ELF-1 (cell line): Measurements from ENCODE around the gene MUC20.
"Not testable (repeated sequence)": the region's sequence is repeated elsewhere in the genome, so short reads cannot be mapped to it uniquely, and the experiment has no call there.

Experiments used
- DNase-seq: peaks from one replicate; pipeline ENCODE4 v3.0.0-alpha.2; 2016; ENCODE audit warnings: low read depth, low spot score

Gene MUC20

GRCh38 chr3:195720831-195721506 is at the start of gene MUC20:
MUC20 (plus strand) TSS chr3:195720978; CDS start chr3:195721008, 30 bp downstream.
- not testable (repeated sequence) for DNase-seq

- DNase-seq = not testable (repeated sequence)
These were observed 49.5 kb upstream of the MUC20 start for GRCh38 chr3:195671283-195671682.

GRCh38 chr3:195673711-195674110 is 47.1 kb upstream of the MUC20 start:
- not testable (repeated sequence) for DNase-seq

- not testable (repeated sequence) for DNase-seq
These were observed 42.3 kb upstream of the MUC20 start for GRCh38 chr3:195678391-195679015.

- not testable (repeated sequence) for DNase-seq
These were observed 40.1 kb upstream of the MUC20 start for GRCh38 chr3:195680690-195681089.

- not testable (repeated sequence) for DNase-seq
These were observed 39.2 kb upstream of the MUC20 start for GRCh38 chr3:195681458-195682103.

- DNase-seq = not testable (repeated sequence)
These were observed 38.6 kb upstream of the MUC20 start for GRCh38 chr3:195682104-195682742.

GRCh38 chr3:195683722-195684526 is 36.9 kb upstream of the MUC20 start:
- not testable (repeated sequence) for DNase-seq

GRCh38 chr3:195684527-195685257 is 36.1 kb upstream of the MUC20 start:
- not testable (repeated sequence) for DNase-seq

- DNase-seq = not testable (repeated sequence)
These were observed 34.1 kb upstream of the MUC20 start for GRCh38 chr3:195686537-195687208.

- DNase-seq = not testable (repeated sequence)
These were observed 33.5 kb upstream of the MUC20 start for GRCh38 chr3:195687209-195687760.

- DNase-seq = not testable (repeated sequence)
These were observed 32.2 kb upstream of the MUC20 start for GRCh38 chr3:195688471-195689183.

- DNase-seq = not testable (repeated sequence)
These were observed 31.4 kb upstream of the MUC20 start for GRCh38 chr3:195689184-195690070.

GRCh38 chr3:195690951-195691350 is 29.8 kb upstream of the MUC20 start:
- no peak for DNase-seq

- DNase-seq = not testable (repeated sequence)
These were observed 29.0 kb upstream of the MUC20 start for GRCh38 chr3:195691596-195692353.

- DNase-seq = no peak
These were observed 28.5 kb upstream of the MUC20 start for GRCh38 chr3:195692354-195692685.

- no peak for DNase-seq
These were observed 27.9 kb upstream of the MUC20 start for GRCh38 chr3:195692781-195693427.
